H1 (cell line): Measurements from ENCODE around the gene GRK5. TPM values are rescaled to one million over a fixed set of nuclear protein-coding genes. Genes with fewer than 3 reads are reported as not detected.

Source experiments
- CTCF ChIA-PET: fragments of 300-600 bp; sonication (Branson Sonifier 250); formaldehyde crosslinking; loops from one replicate; lab custom pipeline; 2021; ENCODE audit not compliant: partially characterized antibody; lab: Charles Lee
- POLR2A ChIA-PET: fragments of 300-600 bp; sonication (Branson Sonifier 250); formaldehyde crosslinking; loops from one replicate; lab custom pipeline; 2021; ENCODE audit warnings: inconsistent platforms; ENCODE audit not compliant: partially characterized antibody; lab: Charles Lee
- DNase-seq, 2 experiments: peaks; one replicate each; pipeline versions ENCODE4 v3.0.0 to v3.0.0-alpha.2; 2010 to 2022; ENCODE audit warnings: low spot score in 2 of 2, low read depth in 1 of 2, mixed read lengths in 1 of 2
- FAIRE-seq: peaks from 2 replicates; lab custom pipeline; 2011; peaks lifted over from hg19 to GRCh38; lab: Jason Lieb, UNC
- H2AFZ ChIP-seq: 2 replicates; pipeline ENCODE4 v1.8.1; 2012; ENCODE audit warnings: low read length, inconsistent platforms
- H2AK5ac ChIP-seq: 2 replicates; pipeline ENCODE4 v1.6.1; 2013; ENCODE audit warnings: low read depth, low read length
- H2BK120ac ChIP-seq: replicated peaks from 2 replicates; pipeline ENCODE3; 2013; ENCODE audit warnings: low read depth, low read length, inconsistent platforms
- H2BK12ac ChIP-seq: 2 replicates; pipeline ENCODE4 v1.6.1; 2013; ENCODE audit warnings: low read depth, low read length
- H2BK15ac ChIP-seq: 2 replicates; pipeline ENCODE4 v1.6.1; 2013; ENCODE audit warnings: low read length
- H2BK20ac ChIP-seq: 2 replicates; pipeline ENCODE4 v1.6.1; 2013; ENCODE audit warnings: low read length
- H2BK5ac ChIP-seq: 2 replicates; pipeline ENCODE4 v1.6.1; 2013; ENCODE audit warnings: low read depth, low read length
- H3K14ac ChIP-seq: 2 replicates; pipeline ENCODE4 v1.6.1; 2013; ENCODE audit warnings: inconsistent platforms; ENCODE audit not compliant: insufficient read length
- H3K18ac ChIP-seq: 2 replicates; pipeline ENCODE4 v1.6.1; 2013; ENCODE audit warnings: low read length; ENCODE audit errors: extremely low read depth
- H3K23ac ChIP-seq: 2 replicates; pipeline ENCODE4 v1.6.1; 2013; ENCODE audit warnings: inconsistent platforms; ENCODE audit not compliant: insufficient read length
- H3K23me2 ChIP-seq: 2 replicates; pipeline ENCODE4 v1.6.1; 2013; ENCODE audit warnings: low read depth, low read length
- H3K27ac ChIP-seq: 2 replicates; pipeline ENCODE4 v1.6.1; 2011; ENCODE audit warnings: low read depth, low read length, inconsistent platforms
- H3K27me3 ChIP-seq, 4 experiments: replicated peaks in 1 of 4; 1 replicate in 1 of 4; 2 replicates in 3 of 4; pipeline versions ENCODE4 v1.6.1 to v1.8.1; 2011 to 2013; ENCODE audit warnings: low read length in 3 of 4, mild to moderate bottlenecking in 3 of 4, inconsistent platforms in 2 of 4, mixed read lengths in 2 of 4, moderate library complexity in 1 of 4; ENCODE audit not compliant: control insufficient read depth in 3 of 4, insufficient read depth in 3 of 4; ENCODE audit errors: extremely low read depth in 1 of 4
- H3K36me3 ChIP-seq, 4 experiments: 2 replicates each; pipeline versions ENCODE4 v1.6.1 to v1.8.1; 2011 to 2013; ENCODE audit warnings: mild to moderate bottlenecking in 4 of 4, low read length in 3 of 4, moderate library complexity in 2 of 4, control low read depth in 1 of 4, inconsistent platforms in 1 of 4; ENCODE audit not compliant: insufficient read depth in 4 of 4, control insufficient read depth in 2 of 4
- H3K4ac ChIP-seq: replicated peaks from 2 replicates; pipeline ENCODE3; 2013; ENCODE audit warnings: low read length, low read depth, mixed read lengths, inconsistent platforms; ENCODE audit not compliant: insufficient read length
- H3K4me1 ChIP-seq, 4 experiments: replicated peaks in 1 of 4; 1 replicate in 1 of 4; 2 replicates in 3 of 4; pipeline versions ENCODE4 v1.6.1 to v1.8.1; 2011 to 2013; ENCODE audit warnings: low read length in 3 of 4, inconsistent platforms in 2 of 4, mixed read lengths in 1 of 4; ENCODE audit not compliant: insufficient read depth in 4 of 4, control insufficient read depth in 3 of 4
- H3K4me2 ChIP-seq, 2 experiments: 2 replicates each; pipeline versions ENCODE4 v1.6.1 to v1.8.1; 2011 to 2013; ENCODE audit warnings: low read depth in 2 of 2, low read length in 2 of 2, control low read depth in 1 of 2, inconsistent platforms in 1 of 2, mild to moderate bottlenecking in 1 of 2; ENCODE audit not compliant: insufficient read depth in 1 of 2
- H3K4me3 ChIP-seq, 4 experiments: fragments of 200-600, 300-600 bp in 1 of 4; sonication (generic), shearing (Covaris generic), sonication (Bioruptor Twin) in 1 of 4; 2 replicates each; pipeline versions ENCODE4 v1.5.1 to v1.8.1; 2011 to 2016; ENCODE audit warnings: low read length in 4 of 4, low read depth in 3 of 4, control low read depth in 2 of 4, inconsistent platforms in 2 of 4, mild to moderate bottlenecking in 2 of 4, mixed read lengths in 1 of 4, moderate library complexity in 1 of 4; ENCODE audit not compliant: insufficient read depth in 2 of 4; ENCODE audit errors: extremely low read depth in 1 of 4
- H3K56ac ChIP-seq: replicated peaks from 2 replicates; pipeline ENCODE3; 2013; ENCODE audit warnings: low read depth, mild to moderate bottlenecking, mixed read lengths, low read length, inconsistent platforms; ENCODE audit not compliant: insufficient read length
- H3K79me1 ChIP-seq: 2 replicates; pipeline ENCODE4 v1.6.1; 2013; ENCODE audit warnings: low read depth, low read length, control low read depth
- H3K79me2 ChIP-seq, 2 experiments: 2 replicates each; pipeline versions ENCODE4 v1.6.1 to v1.8.1; 2012 to 2013; ENCODE audit warnings: low read length in 2 of 2, mild to moderate bottlenecking in 2 of 2, inconsistent platforms in 1 of 2; ENCODE audit not compliant: insufficient read depth in 2 of 2, control insufficient read depth in 1 of 2
- H3K9ac ChIP-seq, 4 experiments: replicated peaks in 1 of 4; 1 replicate in 1 of 4; 2 replicates in 3 of 4; pipeline versions ENCODE4 v1.6.1 to v1.8.1; 2011 to 2013; ENCODE audit warnings: low read depth in 3 of 4, low read length in 3 of 4, control low read depth in 2 of 4, mild to moderate bottlenecking in 2 of 4, moderate library complexity in 2 of 4, inconsistent platforms in 1 of 4; ENCODE audit errors: extremely low read depth in 1 of 4
- H3K9me3 ChIP-seq, 2 experiments: 2 replicates each; pipeline versions ENCODE4 v1.6.1 to v1.8.1; 2012 to 2013; ENCODE audit warnings: mild to moderate bottlenecking in 2 of 2, moderate library complexity in 2 of 2, control low read depth in 1 of 2, inconsistent platforms in 1 of 2, low read depth in 1 of 2, low read length in 1 of 2, mixed read lengths in 1 of 2; ENCODE audit not compliant: insufficient read depth in 2 of 2
- H4K20me1 ChIP-seq, 2 experiments: replicated peaks in 1 of 2; 2 replicates each; pipeline versions ENCODE3 to v1.8.1; 2011 to 2013; ENCODE audit warnings: inconsistent platforms in 2 of 2, low read length in 2 of 2, mild to moderate bottlenecking in 1 of 2; ENCODE audit not compliant: insufficient read depth in 2 of 2, control insufficient read depth in 1 of 2
- H4K5ac ChIP-seq: 2 replicates; pipeline ENCODE4 v1.6.1; 2013; ENCODE audit warnings: low read length, low read depth, mixed read lengths, inconsistent platforms; ENCODE audit not compliant: insufficient read length
- H4K8ac ChIP-seq: 2 replicates; pipeline ENCODE4 v1.8.0; 2013; ENCODE audit warnings: mild to moderate bottlenecking, moderate library complexity, low read length, inconsistent platforms; ENCODE audit not compliant: insufficient read depth; ENCODE audit errors: extremely low read depth
- H4K91ac ChIP-seq: replicated peaks from 2 replicates; pipeline ENCODE3; 2013; ENCODE audit warnings: low read length, mixed read lengths, inconsistent platforms; ENCODE audit not compliant: insufficient read length
- BACH1 ChIP-seq: IDR thresholded peaks from 2 replicates; pipeline ENCODE4 v1.6.1; 2012; ENCODE audit warnings: low read length, improper control_type of control experiment
- CBX5 ChIP-seq: fragments of 300-800, 300-1000 bp; sonication (generic); IDR thresholded peaks from 2 replicates; pipeline ENCODE4 v1.7.1; 2016; ENCODE audit warnings: antibody characterized with exemption, low read length, low read depth
- CHD1 ChIP-seq: IDR thresholded peaks from 2 replicates; pipeline ENCODE4 v1.6.1; 2012; ENCODE audit warnings: low read depth, low read length, improper control_type of control experiment
- GTF2F1 ChIP-seq: IDR thresholded peaks from 2 replicates; pipeline ENCODE4 v1.6.1; 2012; ENCODE audit warnings: low read depth, low read length, improper control_type of control experiment, borderline replicate concordance
- KDM1A ChIP-seq: fragments of 200-600, 300-600 bp; sonication (generic); IDR thresholded peaks from 2 replicates; pipeline ENCODE4 v1.7.1; 2016; ENCODE audit warnings: mild to moderate bottlenecking, low read length, borderline replicate concordance
- KDM5A ChIP-seq: fragments of 200-600 bp; IDR thresholded peaks from 2 replicates; pipeline ENCODE4 v1.7.1; 2012; ENCODE audit warnings: mild to moderate bottlenecking, low read length, inconsistent platforms, mixed read lengths
- MAFK ChIP-seq: IDR thresholded peaks from 2 replicates; pipeline ENCODE4 v1.6.1; 2012; ENCODE audit warnings: low read depth, mild to moderate bottlenecking, improper control_type of control experiment, low read length
- PHF8 ChIP-seq: fragments of 200-600 bp; sonication (generic); conservative IDR thresholded peaks from 2 replicates; pipeline ENCODE4 v1.7.1; 2012; ENCODE audit warnings: low read depth, mild to moderate bottlenecking, inconsistent platforms, low read length, moderate library complexity
- POLR2AphosphoS5 ChIP-seq: IDR thresholded peaks from 2 replicates; pipeline ENCODE4 v1.6.1; 2011; ENCODE audit warnings: low read depth, low read length
- SIN3A ChIP-seq, 2 experiments: IDR thresholded peaks in 1 of 2; conservative IDR thresholded peaks in 1 of 2; 2 replicates each; pipeline ENCODE4 v1.6.1; 2011 to 2012; ENCODE audit warnings: low read length in 2 of 2, improper control_type of control experiment in 1 of 2, low read depth in 1 of 2, mild to moderate bottlenecking in 1 of 2
- SIRT6 ChIP-seq: IDR thresholded peaks from one replicate; pipeline ENCODE4 v1.7.1; 2012; ENCODE audit warnings: low read length, inconsistent platforms
- SP2 ChIP-seq: IDR thresholded peaks from 2 replicates; pipeline ENCODE4 v1.6.1; 2012; ENCODE audit warnings: mild to moderate bottlenecking, low read length, inconsistent platforms
- TAF1 ChIP-seq: IDR thresholded peaks from 2 replicates; pipeline ENCODE4 v1.6.1; 2011; ENCODE audit warnings: mild to moderate bottlenecking, low read depth, low read length
- TBP ChIP-seq: IDR thresholded peaks from 2 replicates; pipeline ENCODE4 v1.6.1; 2011; ENCODE audit warnings: low read depth, low read length, improper control_type of control experiment
- YY1 ChIP-seq: IDR thresholded peaks from 2 replicates; pipeline ENCODE4 v1.6.1; 2011; ENCODE audit warnings: low read depth, mild to moderate bottlenecking, low read length
- WGBS, 2 experiments: shearing (Covaris generic) in 1 of 2; methylation state at CpG; one replicate each; pipeline versions ENCODE4 v1.1.6 to v1.1.7; 2013 to 2015; ENCODE audit warnings: low lambda C conversion rate in 2 of 2, mixed read lengths in 2 of 2, inconsistent platforms in 1 of 2, low coverage in 1 of 2, missing lambda C conversion rate in 1 of 2; ENCODE audit not compliant: insufficient replicate concordance in 2 of 2, insufficient coverage in 1 of 2, insufficient read length in 1 of 2; ENCODE audit errors: extremely low coverage in 1 of 2, missing lambda C conversion rate in 1 of 2; 5-methylcytosine and 5-hydroxymethylcytosine counted together
- polyA plus RNA-seq, 7 experiments: library from polyadenylated mRNA; depleted of rRNA in 3 of 7; stranded (reverse) in 5 of 7; unstranded in 2 of 7; fragments of >200 nt in 5 of 7; fragments of 200-250 nt in 2 of 7; gene quantifications; 1 replicate in 5 of 7; 2 replicates in 1 of 7; 4 replicates in 1 of 7; pipeline versions ENCODE4 v1.2.1 to v1.2.3, GENCODE V29; 2011 to 2013; ENCODE audit warnings: missing spikeins in 2 of 7, mixed read lengths in 2 of 7
- total RNA-seq: library from RNA; stranded (reverse); fragmentation: NEBNext Ultra II Directional; extraction: Animal tissue kit (Norgen Biotek cat#: 25700); gene quantifications from 2 replicates; pipeline ENCODE4 v1.2.1, GENCODE V29; 2021

Gene GRK5
- total and polyA plus RNA-seq, 2 of the 8 experiments (the other 6 are each of a cell fraction or from before 2014, with no cell fraction given) = 0.54 to 2.5 TPM

DNA sequence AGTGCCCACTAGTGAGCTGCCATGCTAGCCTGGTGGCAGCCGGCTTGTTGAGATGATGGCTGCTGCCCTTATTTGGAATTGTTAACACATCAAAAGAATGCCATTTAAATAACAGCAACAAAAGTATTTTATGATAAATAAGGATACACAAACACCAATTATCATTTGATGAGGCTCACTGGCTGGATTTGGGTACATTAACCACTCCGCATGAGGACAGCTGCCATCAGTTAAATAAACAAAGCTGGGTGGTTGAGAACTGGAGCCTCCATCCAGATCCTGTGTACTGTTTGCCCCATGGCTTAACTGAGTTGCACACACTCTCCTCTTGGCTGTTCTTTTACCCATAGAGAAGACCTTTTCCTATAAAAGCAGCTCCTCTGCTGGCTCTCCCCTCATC is 231.3 kb downstream of the GRK5 start:
- Histone ChIP-seq H3K27ac (no peak overlapping the region), H3K23me2 (no peaks in the 10 kb centered on the region), H3K4me2 (no peak overlapping the region), H3K23ac (no peak overlapping the region), H3K4me3 (no peak overlapping the region), H3K27me3 (no peaks in the 10 kb centered on the region), H2BK5ac (no peak overlapping the region), H2AFZ (no peak overlapping the region), H2AK5ac (no peak overlapping the region), H3K9ac (no peak overlapping the region), H3K14ac (no peak overlapping the region), H2BK15ac (no peak overlapping the region), H4K8ac (no peak overlapping the region), H3K36me3 (no peaks in the 10 kb centered on the region), H3K79me1 (no peaks in the 10 kb centered on the region), H3K56ac (no peak overlapping the region), H2BK20ac (no peak overlapping the region), H4K91ac (no peak overlapping the region), H3K4me1 (no peaks in the 10 kb centered on the region; a peak in 1 of 7 replicates), H2BK120ac (no peak overlapping the region), H3K4ac (no peak overlapping the region), H3K18ac (no peak overlapping the region), H3K9me3 (peaks cover 3 to 21% of the 10 kb centered on the region in 2 experiments; a peak in 2 of 4 replicates), H4K20me1 (no peaks in the 10 kb centered on the region), H4K5ac (no peak overlapping the region), H2BK12ac (no peak overlapping the region), H3K79me2 (no peaks in the 10 kb centered on the region)
- CTCF ChIA-PET = interaction anchor here (0.6 to 3.0 kb wide), 11 partner anchors 16 to 240 kb away, joined by 3 to 15 read pairs (median 4); no protein-coding TSS in a partner anchor
- POLR2A ChIA-PET = interaction anchor here (1.4 kb wide), 1 partner anchor 260 kb away, joined by 3 read pairs; the partner anchor contains the start of gene PRDX3
- FAIRE-seq = no peak
- no peak for DNase-seq
- 57% methylated on average over 2 of the region's 2 CpGs; no CpG with 5 or more reads in 1 of the 2 experiments for WGBS, 2 experiments
- TF ChIP-seq GTF2F1 (no peak), YY1 (no peak), POLR2AphosphoS5 (no peak), SIN3A (conservative IDR thresholded peaks at IDR 0.05 in 1 of 2, IDR thresholded peaks at IDR 0.05 in 1 of 2; ENCODE audit: low read depth in 1 of 2, low read length in 2 of 2) (no peak), KDM1A (no peak), CBX5 (no peak), KDM5A (no peak), SP2 (no peak), SIRT6 (no peak), CHD1 (no peak), MAFK (no peak), TAF1 (no peak), PHF8 (no peak), BACH1 (no peak), TBP (no peak)
